Neutrophil (primary cell): ENCODE results near the gene ZNF578.
"Not testable (repeated sequence)": the region's sequence is repeated elsewhere in the genome, so short reads cannot be mapped to it uniquely, and the experiment has no call there.

Source experiments
- H3K27ac ChIP-seq: fragments of 200-600 bp; sonication (generic); 2 replicates; pipeline ENCODE4 v1.5.1; 2016; ENCODE audit warnings: mild to moderate bottlenecking, moderate library complexity
- H3K27me3 ChIP-seq: fragments of 200-600 bp; sonication (generic); 2 replicates; pipeline ENCODE4 v1.6.0; 2016; ENCODE audit warnings: mild to moderate bottlenecking
- H3K36me3 ChIP-seq: fragments of 200-600 bp; sonication (generic); 2 replicates; pipeline ENCODE4 v1.5.1; 2017
- H3K4me1 ChIP-seq, 2 experiments: fragments of 200-600 bp in 1 of 2; sonication (generic) in 1 of 2; 1 replicate in 1 of 2; 2 replicates in 1 of 2; pipeline versions ENCODE4 v1.5.1 to v1.6.1; 2013 to 2016; ENCODE audit warnings: low read depth in 1 of 2, low read length in 1 of 2, mild to moderate bottlenecking in 1 of 2, moderate library complexity in 1 of 2; ENCODE audit not compliant: control insufficient read depth in 1 of 2, insufficient read depth in 1 of 2
- H3K4me3 ChIP-seq, 2 experiments: fragments of 200-600 bp in 1 of 2; sonication (generic) in 1 of 2; 1 replicate in 1 of 2; 2 replicates in 1 of 2; pipeline ENCODE4 v1.5.1; 2013 to 2016; ENCODE audit warnings: low read depth in 1 of 2, low read length in 1 of 2, mild to moderate bottlenecking in 1 of 2, moderate library complexity in 1 of 2
- H3K9me3 ChIP-seq: fragments of 200-600 bp; sonication (generic); 2 replicates; pipeline ENCODE4 v1.5.1; 2016
- CTCF ChIP-seq: fragments of 200-600 bp; sonication (generic); IDR thresholded peaks from 2 replicates; pipeline ENCODE4 v1.5.1; 2016; ENCODE audit warnings: antibody characterized with exemption

Gene ZNF578

GRCh38 chr19:52492201-52492993 lies 39.0 kb downstream of the ZNF578 start:
- Histone ChIP-seq H3K36me3 (no peaks in the 10 kb centered on the region), H3K4me1 (no peaks in the 10 kb centered on the region), H3K27ac (no peak overlapping the region), H3K27me3 (peaks cover 14% of the 10 kb centered on the region), H3K4me3 (no peak overlapping the region), H3K9me3 (peaks cover 18% of the 10 kb centered on the region)
- no peak for TF ChIP-seq CTCF

GRCh38 chr19:52492994-52493470 lies 39.7 kb downstream of the ZNF578 start:
- no peak overlapping the region for H3K4me3 ChIP-seq
- TF ChIP-seq CTCF = no peak
- H3K9me3 ChIP-seq = peaks cover 18% of the 10 kb centered on the region
- no peaks in the 10 kb centered on the region for H3K36me3 ChIP-seq
- H3K4me1 ChIP-seq = no peaks in the 10 kb centered on the region
- H3K27me3 ChIP-seq = peaks cover 14% of the 10 kb centered on the region
- no peak overlapping the region for H3K27ac ChIP-seq

- Histone ChIP-seq H3K9me3 (peaks cover 15% of the 10 kb centered on the region), H3K4me3 (no peak overlapping the region), H3K27ac (no peak overlapping the region), H3K36me3 (no peaks in the 10 kb centered on the region), H3K4me1 (no peaks in the 10 kb centered on the region), H3K27me3 (peaks cover 14% of the 10 kb centered on the region)
- TF ChIP-seq CTCF = no peak
These were observed 41.2 kb downstream of the ZNF578 start for GRCh38 chr19:52494518-52494917.

- Histone ChIP-seq H3K36me3 (no peaks in the 10 kb centered on the region), H3K4me3 (no peak overlapping the region), H3K9me3 (peaks cover 6% of the 10 kb centered on the region), H3K27me3 (peaks cover 2% of the 10 kb centered on the region), H3K27ac (no peak overlapping the region), H3K4me1 (no peaks in the 10 kb centered on the region)
- no peak for TF ChIP-seq CTCF
These were observed 45.2 kb downstream of the ZNF578 start for GRCh38 chr19:52498571-52498970.

- H3K4me3 ChIP-seq, H3K36me3 ChIP-seq, H3K27me3 ChIP-seq, H3K27ac ChIP-seq, H3K9me3 ChIP-seq, H3K4me1 ChIP-seq: not testable (repeated sequence)
These were observed 47.1 kb downstream of the ZNF578 start for GRCh38 chr19:52500474-52500873.

GRCh38 chr19:52500991-52501390 lies 47.6 kb downstream of the ZNF578 start:
- not testable (repeated sequence) for H3K27me3 ChIP-seq, H3K4me1 ChIP-seq, H3K4me3 ChIP-seq, H3K36me3 ChIP-seq, H3K27ac ChIP-seq, H3K9me3 ChIP-seq
